ENCODE measurements around the gene SIX6.
"Not testable (repeated sequence)": the region's sequence is repeated elsewhere in the genome, so short reads cannot be mapped to it uniquely, and the experiment has no call there.

The SIX6 gene

GRCh38 chr14:60508707-60509437, at the start of gene SIX6:
Gene SIX6 (plus strand): TSS chr14:60509146. CDS start chr14:60509399, 253 bp downstream.
- H3K27ac Mint-ChIP-seq = peak within 1 kb of the TSS; percentile 27
- peak within 1 kb of the TSS; percentile 4 for H3K4me3 Mint-ChIP-seq
- H3K4me1 Mint-ChIP-seq = peaks cover 21% of the 10 kb centered on the region
- DNase-seq = peak; percentile 7
- peaks cover 84% of the 10 kb centered on the region for H3K27me3 Mint-ChIP-seq
- no peaks in the 10 kb centered on the region for H3K36me3 Mint-ChIP-seq (ENCODE audit: low read depth)
- no peaks in the 10 kb centered on the region for H3K9me3 Mint-ChIP-seq
- ATAC-seq = no peak

- ATAC-seq; DNase-seq; H3K4me1 Mint-ChIP-seq; H3K27ac Mint-ChIP-seq; H3K4me3 Mint-ChIP-seq; H3K36me3 Mint-ChIP-seq (ENCODE audit: low read depth): not testable (repeated sequence)
- H3K9me3 Mint-ChIP-seq = peaks cover 18% of the 10 kb centered on the region
- H3K27me3 Mint-ChIP-seq = peaks cover 14% of the 10 kb centered on the region
Measured at GRCh38 chr14:60480248-60480647, 28.7 kb upstream of the SIX6 start.

DNA sequence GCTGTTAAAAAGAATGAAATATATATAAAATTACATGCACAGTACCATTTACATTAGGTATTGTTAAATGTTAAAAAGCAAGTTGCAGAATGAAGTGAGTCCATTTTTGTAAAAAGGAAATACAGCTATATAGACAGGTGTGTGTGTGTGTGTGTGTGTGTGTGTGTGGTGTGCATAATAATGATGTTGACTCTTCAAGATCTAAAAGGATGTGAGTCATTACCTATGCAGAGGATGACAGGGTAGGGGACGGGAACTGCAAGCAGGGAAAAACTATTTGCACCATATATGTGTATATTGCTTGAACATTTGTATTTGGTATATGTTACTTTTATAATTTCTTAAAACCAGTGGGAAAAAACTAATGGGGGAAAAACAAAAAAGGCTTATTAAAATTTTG, 26.2 kb upstream of the SIX6 start:
- Mint-ChIP-seq H3K27me3 (peaks cover 9% of the 10 kb centered on the region), H3K4me3 (no peak overlapping the region), H3K9me3 (peaks cover 18% of the 10 kb centered on the region), H3K4me1 (no peaks in the 10 kb centered on the region), H3K36me3 (ENCODE audit: low read depth) (no peaks in the 10 kb centered on the region), H3K27ac (no peak overlapping the region)
- ATAC-seq (no peak), DNase-seq (no peak)

- no peaks in the 10 kb centered on the region for H3K36me3 Mint-ChIP-seq (ENCODE audit: low read depth)
- H3K4me3 Mint-ChIP-seq = no peak overlapping the region
- H3K27me3 Mint-ChIP-seq = peaks cover 9% of the 10 kb centered on the region
- H3K27ac Mint-ChIP-seq = no peak overlapping the region
- peaks cover 13% of the 10 kb centered on the region for H3K9me3 Mint-ChIP-seq
- no peak for DNase-seq
- no peaks in the 10 kb centered on the region for H3K4me1 Mint-ChIP-seq
- ATAC-seq = no peak
Measured at GRCh38 chr14:60485057-60485597, 23.8 kb upstream of the SIX6 start.

- Mint-ChIP-seq H3K4me1 (no peaks in the 10 kb centered on the region), H3K36me3 (ENCODE audit: low read depth) (no peaks in the 10 kb centered on the region), H3K27me3 (peaks cover 9% of the 10 kb centered on the region), H3K27ac (no peak within 1 kb of the TSS), H3K9me3 (peaks cover 7% of the 10 kb centered on the region), H3K4me3 (no peak within 1 kb of the TSS)
- ATAC-seq = no peak
- peak; percentile 20 for DNase-seq
Measured at GRCh38 chr14:60485598-60486251, 23.2 kb upstream of the SIX6 start, which contains the start of gene C14orf39. Gene C14orf39 (minus strand): TSS chr14:60486063. CDS start chr14:60485078, 985 bp downstream.

- no peak for ATAC-seq
- peaks cover 4% of the 10 kb centered on the region for H3K9me3 Mint-ChIP-seq
- H3K27me3 Mint-ChIP-seq = peaks cover 12% of the 10 kb centered on the region
- no peak overlapping the region for H3K4me3 Mint-ChIP-seq
- no peak for DNase-seq
- H3K4me1 Mint-ChIP-seq = no peaks in the 10 kb centered on the region
- H3K27ac Mint-ChIP-seq = no peak overlapping the region
- no peaks in the 10 kb centered on the region for H3K36me3 Mint-ChIP-seq (ENCODE audit: low read depth)
Measured at GRCh38 chr14:60487211-60487610, 21.7 kb upstream of the SIX6 start.

- ATAC-seq = no peak
- Mint-ChIP-seq H3K36me3 (ENCODE audit: low read depth) (no peaks in the 10 kb centered on the region), H3K27ac (no peak overlapping the region), H3K27me3 (peaks cover 8% of the 10 kb centered on the region), H3K9me3 (peaks cover 4% of the 10 kb centered on the region), H3K4me3 (no peak overlapping the region), H3K4me1 (no peaks in the 10 kb centered on the region)
- DNase-seq = no peak
Measured at GRCh38 chr14:60488175-60488574, 20.8 kb upstream of the SIX6 start.

DNA sequence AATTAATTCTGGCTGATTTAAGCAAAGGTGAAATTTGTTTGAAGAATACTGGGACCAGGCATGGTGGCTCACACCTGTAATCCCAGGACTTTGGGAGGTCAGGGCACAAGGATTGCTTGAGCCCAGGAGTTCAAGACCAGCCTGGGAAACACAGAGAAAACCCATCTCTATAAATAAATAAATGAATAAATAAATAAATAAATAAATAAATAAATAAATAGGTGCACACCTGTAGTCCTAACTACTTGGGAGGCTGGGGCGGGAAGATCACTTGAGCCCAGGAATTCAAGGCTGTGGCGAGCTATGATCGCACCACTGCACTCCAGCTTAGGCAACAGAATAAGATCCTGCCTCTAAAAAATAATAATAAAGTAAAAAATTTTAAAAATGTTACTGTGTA, 18.7 kb upstream of the SIX6 start:
- no peaks in the 10 kb centered on the region for H3K36me3 Mint-ChIP-seq (ENCODE audit: low read depth)
- H3K27ac Mint-ChIP-seq = no peak overlapping the region
- no peak for ATAC-seq
- no peak overlapping the region for H3K4me3 Mint-ChIP-seq
- H3K27me3 Mint-ChIP-seq = peaks cover 13% of the 10 kb centered on the region
- H3K9me3 Mint-ChIP-seq = peaks cover 3% of the 10 kb centered on the region
- no peak for DNase-seq
- H3K4me1 Mint-ChIP-seq = no peaks in the 10 kb centered on the region

DNA sequence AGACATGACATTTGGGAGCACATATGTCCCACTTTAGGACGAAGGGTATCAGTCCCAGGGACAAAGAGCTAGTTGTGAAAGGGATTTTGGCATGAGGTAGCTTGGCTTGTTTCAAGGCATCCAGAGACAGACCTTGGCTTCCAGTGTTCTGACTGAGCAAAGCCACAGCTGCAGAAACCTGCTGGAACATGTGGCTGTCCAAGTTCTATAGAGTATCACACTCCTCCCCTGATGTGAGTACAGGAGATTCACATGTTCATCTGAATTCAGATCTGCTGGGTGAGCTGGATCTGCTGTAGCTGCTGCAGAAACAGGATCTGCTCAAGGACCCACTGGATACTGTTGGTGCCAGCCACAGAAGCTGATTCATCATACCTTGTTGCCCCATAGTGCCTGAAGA, 13.0 kb upstream of the SIX6 start:
- H3K9me3 Mint-ChIP-seq = peaks cover 3% of the 10 kb centered on the region
- H3K4me1 Mint-ChIP-seq = no peaks in the 10 kb centered on the region
- ATAC-seq (no peak), DNase-seq (no peak)
- H3K27ac Mint-ChIP-seq = no peak overlapping the region
- no peaks in the 10 kb centered on the region for H3K36me3 Mint-ChIP-seq (ENCODE audit: low read depth)
- H3K4me3 Mint-ChIP-seq = no peak overlapping the region
- peaks cover 26% of the 10 kb centered on the region for H3K27me3 Mint-ChIP-seq

- Mint-ChIP-seq H3K4me3 (no peak overlapping the region), H3K27ac (no peak overlapping the region), H3K9me3 (no peaks in the 10 kb centered on the region), H3K27me3 (peaks cover 54% of the 10 kb centered on the region), H3K36me3 (ENCODE audit: low read depth) (no peaks in the 10 kb centered on the region), H3K4me1 (peaks cover 3% of the 10 kb centered on the region)
- ATAC-seq (no peak), DNase-seq (no peak)
Measured at GRCh38 chr14:60502541-60502940, 6.4 kb upstream of the SIX6 start.

DNA sequence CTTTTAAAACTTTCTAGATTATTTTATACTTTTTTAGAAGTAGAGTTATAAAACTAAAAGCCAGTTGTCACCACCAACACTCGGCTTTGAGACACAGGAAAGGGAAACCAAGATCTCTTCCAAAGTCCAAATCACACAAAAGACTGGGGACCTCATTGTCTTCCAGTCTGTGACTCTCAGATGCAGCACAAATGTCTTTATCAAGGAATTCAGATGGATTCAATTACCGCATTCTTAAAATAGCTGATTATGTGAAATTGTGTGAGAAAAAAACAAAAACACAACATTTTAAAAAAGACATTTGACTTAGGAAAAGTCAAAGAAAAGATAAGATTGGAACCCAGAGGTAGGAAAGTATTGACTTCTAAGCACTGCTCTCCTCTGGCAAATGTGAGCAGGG, 3.5 kb upstream of the SIX6 start:
- no peak for DNase-seq
- H3K9me3 Mint-ChIP-seq = no peaks in the 10 kb centered on the region
- H3K4me3 Mint-ChIP-seq = no peak overlapping the region
- peaks cover 80% of the 10 kb centered on the region for H3K27me3 Mint-ChIP-seq
- no peak for ATAC-seq
- no peaks in the 10 kb centered on the region for H3K36me3 Mint-ChIP-seq (ENCODE audit: low read depth)
- no peak overlapping the region for H3K27ac Mint-ChIP-seq
- H3K4me1 Mint-ChIP-seq = peaks cover 17% of the 10 kb centered on the region

DNA sequence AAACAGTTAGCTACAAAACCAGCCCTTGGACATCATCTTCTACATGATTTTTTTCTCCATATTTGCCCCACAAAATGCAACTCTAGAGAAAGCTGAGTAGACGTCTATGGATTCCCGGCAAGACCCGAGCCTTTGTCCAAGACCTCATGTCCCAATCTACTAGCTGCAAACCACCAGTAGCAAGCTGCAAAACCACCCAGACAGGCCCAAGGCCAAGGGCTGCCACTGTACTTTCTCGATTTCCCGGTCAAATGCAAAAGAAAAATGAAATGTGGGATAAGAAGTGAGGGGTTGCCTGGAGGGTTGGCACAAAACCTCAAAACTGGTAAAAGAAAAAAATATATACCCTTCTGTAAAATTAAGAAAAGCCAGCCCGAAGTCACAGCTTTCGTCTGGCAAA, 2.9 kb upstream of the SIX6 start:
- no peaks in the 10 kb centered on the region for H3K9me3 Mint-ChIP-seq
- no peak overlapping the region for H3K27ac Mint-ChIP-seq
- H3K4me3 Mint-ChIP-seq = no peak overlapping the region
- peaks cover 20% of the 10 kb centered on the region for H3K4me1 Mint-ChIP-seq
- DNase-seq (no peak), ATAC-seq (no peak)
- H3K27me3 Mint-ChIP-seq = peaks cover 80% of the 10 kb centered on the region
- H3K36me3 Mint-ChIP-seq (ENCODE audit: low read depth) = no peaks in the 10 kb centered on the region

GRCh38 chr14:60506462-60506984, 2.4 kb upstream of the SIX6 start:
- Mint-ChIP-seq H3K4me1 (peaks cover 21% of the 10 kb centered on the region), H3K9me3 (no peaks in the 10 kb centered on the region), H3K27ac (no peak overlapping the region), H3K4me3 (no peak overlapping the region), H3K36me3 (ENCODE audit: low read depth) (no peaks in the 10 kb centered on the region), H3K27me3 (peaks cover 81% of the 10 kb centered on the region)
- no peak for ATAC-seq
- no peak for DNase-seq

- no peak for DNase-seq
- Mint-ChIP-seq H3K4me3 (no peak overlapping the region), H3K4me1 (peaks cover 21% of the 10 kb centered on the region), H3K27me3 (peaks cover 82% of the 10 kb centered on the region), H3K9me3 (no peaks in the 10 kb centered on the region), H3K27ac (no peak overlapping the region), H3K36me3 (ENCODE audit: low read depth) (no peaks in the 10 kb centered on the region)
- no peak for ATAC-seq
Measured at GRCh38 chr14:60506985-60507829, 1.7 kb upstream of the SIX6 start.
